GM12872 (cell line): ENCODE results near the gene DPPA4.

Experiments used
- CTCF ChIP-seq: IDR thresholded peaks from 3 replicates; pipeline ENCODE4 v1.5.1; 2011; ENCODE audit warnings: low read depth, mild to moderate bottlenecking, low read length, moderate library complexity; ENCODE audit not compliant: insufficient read depth

DPPA4 gene

GRCh38 chr3:109337393-109337792 lies at the start of gene DPPA4:
Gene DPPA4 (minus strand): TSS chr3:109337546. CDS start chr3:109337517, 29 bp downstream.
- no peak for TF ChIP-seq CTCF

- no peak for TF ChIP-seq CTCF
Observed at GRCh38 chr3:109385442-109386318, 48.3 kb upstream of the DPPA4 start.

GRCh38 chr3:109384164-109384563 lies 46.8 kb upstream of the DPPA4 start:
- no peak for TF ChIP-seq CTCF

- TF ChIP-seq CTCF: no peak
Observed at GRCh38 chr3:109382588-109382987, 45.2 kb upstream of the DPPA4 start.

GRCh38 chr3:109375975-109376374 lies 38.6 kb upstream of the DPPA4 start:
- TF ChIP-seq CTCF: no peak

- no peak for TF ChIP-seq CTCF
Observed at GRCh38 chr3:109373933-109374332, 36.6 kb upstream of the DPPA4 start.

- TF ChIP-seq CTCF: no peak
Observed at GRCh38 chr3:109372639-109373038, 35.3 kb upstream of the DPPA4 start.
